Hypothalamus (tissue), 51 donors: Measurements from ENCODE around the gene FBF1.
"Not testable (repeated sequence)": the region's sequence is repeated elsewhere in the genome, so short reads cannot be mapped to it uniquely, and the experiment has no call there.

Experiments used
- DNase-seq, 51 donors: peaks; one replicate each; lab custom pipeline; 2025; lab: John Stamatoyannopoulos, UW

Gene FBF1

GRCh38 chr17:75940727-75941441, at the start of gene FBF1:
FBF1 (minus strand) TSS chr17:75941042; CDS start chr17:75938149, 2,893 bp downstream.
- DNase-seq = peak; percentile 31 to 98 (median 93)

GRCh38 chr17:75987041-75987440, 46.2 kb upstream of the FBF1 start:
- no peak for DNase-seq

- no peak for DNase-seq
These were observed 45.1 kb upstream of the FBF1 start for GRCh38 chr17:75985986-75986385.

GRCh38 chr17:75983501-75984181, 42.8 kb upstream of the FBF1 start:
- DNase-seq = no peak

- no peak for DNase-seq
These were observed 40.3 kb upstream of the FBF1 start for GRCh38 chr17:75981019-75981615.

GRCh38 chr17:75980188-75981018, 39.6 kb upstream of the FBF1 start:
- DNase-seq = no peak

- DNase-seq = peak in 5 of 51 donors; percentile 54 to 84 (median 62)
These were observed 38.9 kb upstream of the FBF1 start for GRCh38 chr17:75979705-75980187.

- peak; percentile 82 to 99 (median 96) for DNase-seq
These were observed 38.3 kb upstream of the FBF1 start, which contains the start of the genes ACOX1 and TEN1 for GRCh38 chr17:75978938-75979704. ACOX1 (minus strand) TSS chr17:75979166; CDS start chr17:75979073, 93 bp downstream. TEN1 (plus strand) TSS chr17:75979240; CDS start chr17:75986193, 6,953 bp downstream.

GRCh38 chr17:75976175-75976848, 35.5 kb upstream of the FBF1 start:
- no peak for DNase-seq

GRCh38 chr17:75975757-75976174, 34.9 kb upstream of the FBF1 start:
- DNase-seq = no peak

- DNase-seq = not testable (repeated sequence)
These were observed 34.3 kb upstream of the FBF1 start for GRCh38 chr17:75975187-75975586.

- no peak for DNase-seq
These were observed 29.8 kb upstream of the FBF1 start for GRCh38 chr17:75970626-75971025.

GRCh38 chr17:75970011-75970523, 29.2 kb upstream of the FBF1 start:
- DNase-seq = no peak

- DNase-seq = not testable (repeated sequence)
These were observed 28.2 kb upstream of the FBF1 start for GRCh38 chr17:75969044-75969443.

- DNase-seq = no peak
These were observed 24.6 kb upstream of the FBF1 start for GRCh38 chr17:75965468-75965867.

GRCh38 chr17:75959839-75960511, 19.1 kb upstream of the FBF1 start:
- DNase-seq = no peak

GRCh38 chr17:75959051-75959838, 18.4 kb upstream of the FBF1 start:
- DNase-seq = no peak
